Measurements from ENCODE around the gene ENOX1. TPM values are rescaled to one million over a fixed set of nuclear protein-coding genes. Genes with fewer than 3 reads are reported as not detected.
"Not testable (repeated sequence)": the region's sequence is repeated elsewhere in the genome, so short reads cannot be mapped to it uniquely, and the experiment has no call there.

The ENOX1 gene
- polyA plus RNA-seq, 1 donor = 8.2 TPM

GRCh38 chr13:43432958-43433357 lies 353.8 kb downstream of the ENOX1 start:
- DNase-seq (ENCODE audit: low read depth) = no peak

DNA sequence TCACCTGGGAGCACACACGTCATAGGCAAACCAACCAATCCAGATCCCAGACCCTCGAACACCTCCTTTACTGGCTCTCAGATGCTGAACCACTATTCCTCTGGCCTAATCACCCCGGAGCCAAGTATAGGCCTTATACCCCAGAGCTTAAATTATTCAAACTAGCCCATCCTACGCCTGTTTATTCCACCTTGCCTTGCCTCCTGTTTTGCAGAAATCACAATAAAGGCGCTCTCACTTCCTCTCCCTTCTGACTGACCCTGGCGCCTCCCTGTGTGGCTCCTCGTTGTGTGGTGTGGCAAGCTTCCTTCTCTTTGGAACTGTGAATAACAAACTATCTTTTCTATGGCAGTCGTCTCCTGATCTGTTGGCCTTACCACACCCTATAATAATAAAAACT lies 354.9 kb downstream of the ENOX1 start:
- DNase-seq (ENCODE audit: low read depth) = no peak

DNA sequence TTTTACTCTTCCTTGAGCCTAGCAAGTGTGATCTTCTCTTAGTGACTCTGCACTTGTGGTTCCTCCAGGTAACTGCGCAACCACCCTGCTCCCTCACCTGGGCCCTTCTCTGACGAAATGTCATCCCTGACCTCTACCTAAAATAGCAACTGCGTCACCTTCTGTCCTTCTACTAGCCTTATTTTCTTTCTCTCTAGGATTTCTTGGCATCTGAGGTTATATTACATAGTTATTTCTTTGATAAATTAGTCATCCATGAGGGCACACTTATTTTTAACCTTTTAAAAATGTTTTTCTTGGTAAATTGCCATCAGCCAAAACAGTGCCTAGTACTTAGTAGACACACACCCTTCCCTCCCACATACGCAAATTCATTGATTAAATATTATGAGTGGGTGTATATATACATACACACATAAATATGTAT lies 355.5 kb downstream of the ENOX1 start:
- no peak for DNase-seq (ENCODE audit: low read depth)

DNA sequence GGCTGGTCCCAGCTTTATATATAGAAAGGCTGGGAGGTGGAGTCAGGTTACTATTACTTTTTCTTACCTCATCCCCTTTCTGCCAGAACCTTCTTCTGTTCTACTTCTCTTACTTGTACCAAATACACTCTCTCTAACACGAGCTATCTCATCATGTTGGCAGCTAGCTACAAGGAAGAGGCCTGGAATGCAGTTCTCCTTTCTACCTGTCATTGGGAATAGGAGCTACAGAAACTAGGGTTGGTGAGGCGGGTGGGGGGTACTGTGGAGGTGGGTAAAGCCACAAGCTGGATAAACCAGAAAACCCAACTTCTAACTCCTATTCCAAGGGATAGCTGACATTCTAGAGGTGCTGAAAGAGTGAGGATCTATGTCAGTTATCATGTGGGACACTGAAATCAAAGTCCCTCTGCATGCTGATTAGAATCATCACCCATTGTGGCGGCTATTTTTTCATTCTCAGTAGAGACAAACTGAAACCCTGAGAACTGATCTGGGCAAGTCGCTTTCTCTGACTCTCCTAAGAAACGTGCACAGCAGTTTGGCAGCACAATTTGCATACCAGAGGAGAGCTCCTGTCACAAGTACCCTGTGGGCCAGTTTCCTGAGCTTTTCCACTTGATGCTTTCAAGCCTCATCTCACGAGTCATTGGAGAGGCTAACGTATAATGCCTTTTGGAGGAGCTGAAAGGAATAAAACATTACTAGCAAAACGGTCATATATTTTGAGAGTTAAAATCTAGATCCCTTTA lies 358.1 kb downstream of the ENOX1 start:
- DNase-seq (ENCODE audit: low read depth) = no peak

DNA sequence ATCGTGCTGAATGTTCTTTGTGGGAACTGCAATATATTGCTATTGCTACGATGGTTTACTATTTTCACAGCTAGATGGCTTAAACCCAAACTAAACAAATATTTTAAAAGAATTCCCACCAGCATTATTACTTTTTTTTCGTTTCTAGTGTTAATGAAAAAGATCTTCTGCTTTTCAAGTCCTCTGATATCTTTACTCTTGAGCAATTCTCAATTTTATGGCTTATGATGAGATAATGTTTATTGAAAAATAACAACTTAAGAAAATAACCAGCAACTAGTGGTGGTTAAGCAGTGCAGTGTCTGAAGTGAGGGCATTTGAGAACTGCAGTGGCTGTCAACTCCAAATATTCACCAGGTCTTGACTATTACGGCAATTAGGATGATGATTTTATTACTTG lies 360.4 kb downstream of the ENOX1 start:
- DNase-seq (ENCODE audit: low read depth) = no peak

DNA sequence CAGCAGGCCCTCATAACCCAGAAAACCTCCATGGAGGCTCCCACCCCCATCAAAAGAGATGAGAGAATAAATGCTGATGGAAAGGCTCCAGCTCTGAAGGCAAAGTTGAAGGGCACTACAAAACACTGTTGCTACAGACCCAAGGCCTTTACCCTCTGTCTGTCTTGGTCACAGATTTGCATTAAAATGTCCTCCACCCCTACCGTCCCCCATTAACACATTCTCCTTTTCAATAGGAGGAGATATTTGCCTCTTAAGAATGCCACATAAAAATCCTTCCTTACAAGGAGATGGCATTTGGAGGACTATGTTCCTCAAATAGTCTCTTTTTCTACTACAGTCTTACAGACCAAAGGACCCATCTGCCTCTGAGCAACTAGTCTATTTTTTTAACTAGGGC lies 361.5 kb downstream of the ENOX1 start:
- DNase-seq (ENCODE audit: low read depth) = no peak

DNA sequence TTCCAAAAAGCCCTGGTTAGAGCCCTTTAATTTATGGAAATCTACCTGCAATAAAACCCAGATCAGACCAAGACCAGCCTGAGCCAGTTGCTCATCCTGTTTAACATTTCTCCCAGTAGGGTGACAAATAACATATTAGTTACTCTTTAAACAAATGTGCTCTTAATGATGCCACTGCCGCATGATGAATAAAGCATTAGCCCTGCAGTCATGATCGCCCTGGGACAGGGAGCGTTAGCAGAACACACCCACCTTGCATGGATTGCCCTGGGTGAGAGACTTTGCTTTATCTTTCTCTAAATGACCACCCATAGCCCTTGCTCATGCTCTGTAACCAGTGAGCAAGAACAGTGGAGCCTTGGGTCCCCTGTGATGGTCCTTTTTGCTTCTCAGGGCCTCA lies 362.4 kb downstream of the ENOX1 start:
- no peak for DNase-seq (ENCODE audit: low read depth)

DNA sequence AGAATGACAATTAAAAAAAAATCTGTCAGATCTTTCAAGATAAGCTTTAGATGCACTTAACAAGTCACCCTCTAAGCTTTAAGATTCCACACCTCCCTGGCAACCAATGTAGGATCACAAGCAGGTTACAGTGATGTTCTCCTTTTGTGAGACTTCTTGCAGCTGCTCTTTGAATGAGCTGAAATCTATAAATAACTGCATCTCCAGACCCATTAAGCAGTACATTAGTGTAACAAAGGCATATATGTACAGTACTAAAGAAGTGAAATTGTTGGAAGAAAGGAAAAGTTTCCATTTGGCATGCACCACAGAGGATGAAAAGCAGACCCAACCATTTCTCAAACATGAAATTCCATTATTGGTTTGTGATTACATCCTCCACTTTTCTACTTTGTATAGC lies 364.7 kb downstream of the ENOX1 start:
- peak; percentile 6 for DNase-seq (ENCODE audit: low read depth)

- not testable (repeated sequence) for DNase-seq (ENCODE audit: low read depth)
Measured at GRCh38 chr13:43416842-43417241, 369.9 kb downstream of the ENOX1 start.

GRCh38 chr13:43416408-43416807 lies 370.4 kb downstream of the ENOX1 start:
- DNase-seq (ENCODE audit: low read depth) = not testable (repeated sequence)

- not testable (repeated sequence) for DNase-seq (ENCODE audit: low read depth)
Measured at GRCh38 chr13:43415903-43416391, 370.8 kb downstream of the ENOX1 start.

GRCh38 chr13:43414111-43414510 lies 372.7 kb downstream of the ENOX1 start:
- DNase-seq (ENCODE audit: low read depth) = no peak

DNA sequence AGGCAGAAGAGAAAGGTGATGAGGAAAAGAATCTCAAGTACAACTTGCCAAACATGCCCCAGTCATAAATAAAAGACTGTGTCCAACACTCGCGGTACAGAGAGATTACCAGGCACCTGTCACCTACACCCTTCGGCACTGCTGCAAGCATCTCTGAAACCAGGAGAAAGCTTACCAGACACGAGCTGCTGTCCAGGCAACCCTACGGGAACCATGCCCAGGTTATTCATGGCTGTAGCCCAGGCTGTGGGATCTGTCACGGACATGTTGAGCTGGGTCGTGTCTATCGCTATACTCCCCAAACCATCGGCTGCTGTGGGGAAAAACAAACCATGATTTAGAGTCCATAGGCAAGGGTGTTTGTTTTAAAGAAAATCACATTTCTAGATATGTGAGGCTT lies 375.0 kb downstream of the ENOX1 start:
- DNase-seq (ENCODE audit: low read depth) = no peak

- no peak for DNase-seq (ENCODE audit: low read depth)
Measured at GRCh38 chr13:43411211-43411610, 375.6 kb downstream of the ENOX1 start.

DNA sequence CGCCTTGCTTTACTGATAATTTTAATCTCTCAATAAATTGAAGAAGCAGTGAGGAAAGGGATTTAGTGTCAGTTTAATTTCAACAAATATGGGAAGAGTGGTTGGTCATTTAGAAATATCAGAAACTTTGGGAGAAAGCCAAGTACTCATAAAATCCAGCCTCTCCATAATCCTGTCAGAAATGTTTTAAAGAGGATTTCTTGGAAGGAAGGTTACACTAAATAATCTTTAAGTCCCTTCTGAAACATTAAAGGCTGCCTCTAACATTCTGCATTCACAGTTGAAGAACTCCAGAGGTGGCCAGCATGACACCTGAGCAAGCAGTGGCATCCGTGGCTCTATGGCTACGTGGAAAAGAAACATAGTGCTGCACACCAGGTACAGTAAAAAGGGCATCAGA lies 378.5 kb downstream of the ENOX1 start:
- no peak for DNase-seq (ENCODE audit: low read depth)

GRCh38 chr13:43407023-43407581 lies 379.7 kb downstream of the ENOX1 start:
- DNase-seq (ENCODE audit: low read depth) = no peak

DNA sequence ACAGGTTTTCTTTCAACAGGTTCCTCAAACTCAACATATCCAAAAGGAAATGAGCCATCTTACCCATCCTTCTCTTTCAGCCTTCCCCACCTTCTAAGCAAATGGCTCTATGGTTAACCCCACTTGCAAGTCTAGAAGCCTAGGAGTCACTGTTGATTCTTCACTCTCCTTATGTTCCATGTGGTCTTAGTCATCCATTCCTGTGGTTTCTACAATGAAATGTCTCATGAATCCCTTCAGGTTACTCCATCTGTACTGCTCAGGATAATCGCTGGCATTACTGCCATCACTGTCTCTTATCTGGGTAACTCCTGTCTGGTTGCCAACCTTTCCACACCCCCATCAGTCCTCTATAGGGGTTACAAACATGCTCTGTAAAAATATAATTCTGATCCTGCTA lies 381.3 kb downstream of the ENOX1 start:
- DNase-seq (ENCODE audit: low read depth) = no peak

GRCh38 chr13:43402380-43402779 lies 384.4 kb downstream of the ENOX1 start:
- no peak for DNase-seq (ENCODE audit: low read depth)

DNA sequence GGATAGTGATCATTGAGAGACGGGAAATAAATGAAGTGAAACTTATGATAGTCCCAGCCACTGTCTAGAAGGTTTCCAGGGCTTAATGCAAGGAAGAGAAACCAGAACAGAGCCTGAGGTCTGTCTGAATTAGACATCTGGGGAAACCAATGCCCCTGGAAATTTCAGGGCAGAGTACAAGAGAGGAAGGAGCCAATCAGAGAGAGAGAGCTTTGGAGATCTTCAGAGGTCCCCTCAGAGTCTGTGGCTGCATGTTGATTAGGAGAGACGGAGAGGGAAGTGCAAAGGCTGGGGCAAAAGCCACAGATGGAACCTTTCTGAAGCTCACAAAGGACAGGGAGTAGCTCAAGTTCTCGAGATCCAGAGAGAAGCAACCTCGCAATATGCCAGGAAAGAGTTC lies 385.4 kb downstream of the ENOX1 start:
- DNase-seq (ENCODE audit: low read depth) = no peak

DNA sequence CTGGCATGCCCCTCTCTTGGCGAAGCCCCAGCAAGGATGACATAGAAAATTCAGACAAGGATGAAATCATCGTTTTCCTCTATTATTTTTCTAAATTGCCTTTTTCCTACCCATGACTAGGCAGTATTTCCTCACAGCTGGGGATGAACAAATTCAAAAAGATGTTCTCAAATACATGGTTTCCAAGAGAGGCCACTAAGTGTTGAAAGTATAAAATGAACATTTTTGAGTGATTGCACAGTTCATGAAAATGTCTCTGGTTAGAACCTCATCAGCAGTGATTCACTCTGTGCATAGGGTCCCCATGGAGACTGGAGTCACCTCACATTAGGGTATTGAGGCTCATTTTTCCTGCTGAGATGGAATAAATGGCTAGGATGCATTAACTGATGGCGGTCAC lies 389.7 kb downstream of the ENOX1 start:
- no peak for DNase-seq (ENCODE audit: low read depth)

GRCh38 chr13:43391036-43391435 lies 395.7 kb downstream of the ENOX1 start:
- DNase-seq (ENCODE audit: low read depth) = no peak

- no peak for DNase-seq (ENCODE audit: low read depth)
Measured at GRCh38 chr13:43390619-43391018, 396.2 kb downstream of the ENOX1 start.

- no peak for DNase-seq (ENCODE audit: low read depth)
Measured at GRCh38 chr13:43389983-43390382, 396.8 kb downstream of the ENOX1 start.

GRCh38 chr13:43389573-43389972 lies 397.2 kb downstream of the ENOX1 start:
- DNase-seq (ENCODE audit: low read depth) = no peak

Data from forelimb muscle (tissue), 1 donor.